ENCODE data around the gene USF3.

The USF3 gene

GRCh38 chr3:113698213-113698742 lies 1.8 kb upstream of the USF3 start:
- no peak for DNase-seq

GRCh38 chr3:113697500-113698090 lies 1.2 kb upstream of the USF3 start:
- peak; percentile 35 for DNase-seq

- peak; percentile 100 for DNase-seq
These were observed 437 bp upstream of the USF3 start for GRCh38 chr3:113696658-113697499.

- DNase-seq = no peak
These were observed 1.0 kb downstream of the USF3 start for GRCh38 chr3:113695431-113695785.

- DNase-seq = no peak
These were observed 6.0 kb downstream of the USF3 start for GRCh38 chr3:113690482-113690881.

GRCh38 chr3:113685956-113686721 lies 10.3 kb downstream of the USF3 start:
- peak; percentile 19 for DNase-seq

GRCh38 chr3:113685124-113685523 lies 11.3 kb downstream of the USF3 start:
- no peak for DNase-seq

- DNase-seq = peak; percentile 24
These were observed 12.1 kb downstream of the USF3 start for GRCh38 chr3:113684271-113684819.

- no peak for DNase-seq
These were observed 17.7 kb downstream of the USF3 start for GRCh38 chr3:113678773-113679172.

GRCh38 chr3:113677737-113678136 lies 18.7 kb downstream of the USF3 start:
- no peak for DNase-seq

- peak; percentile 5 for DNase-seq
These were observed 20.2 kb downstream of the USF3 start for GRCh38 chr3:113676261-113676660.

- no peak for DNase-seq
These were observed 22.8 kb downstream of the USF3 start for GRCh38 chr3:113673593-113673992.

- peak; percentile 62 for DNase-seq
These were observed 28.4 kb downstream of the USF3 start for GRCh38 chr3:113668015-113668414.

- DNase-seq = no peak
These were observed 31.8 kb downstream of the USF3 start for GRCh38 chr3:113664523-113665094.

GRCh38 chr3:113663761-113664160 lies 32.7 kb downstream of the USF3 start:
- no peak for DNase-seq

- DNase-seq = no peak
These were observed 33.1 kb downstream of the USF3 start for GRCh38 chr3:113663324-113663750.

- DNase-seq = no peak
These were observed 33.6 kb downstream of the USF3 start for GRCh38 chr3:113662824-113663223.

GRCh38 chr3:113660896-113661295 lies 35.5 kb downstream of the USF3 start:
- no peak for DNase-seq

GRCh38 chr3:113660458-113660857 lies 36.0 kb downstream of the USF3 start:
- DNase-seq = no peak

GRCh38 chr3:113659996-113660395 lies 36.4 kb downstream of the USF3 start:
- no peak for DNase-seq

- no peak for DNase-seq
These were observed 37.3 kb downstream of the USF3 start for GRCh38 chr3:113659101-113659541.

- no peak for DNase-seq
These were observed 38.3 kb downstream of the USF3 start for GRCh38 chr3:113658107-113658506.

GRCh38 chr3:113654851-113655250 lies 41.6 kb downstream of the USF3 start:
- DNase-seq = no peak
